HuH-7 (cell line): ENCODE measurements around the gene ZNF653.
"Not testable (repeated sequence)": the region's sequence is repeated elsewhere in the genome, so short reads cannot be mapped to it uniquely, and the experiment has no call there.

Source experiments
- DNase-seq: peaks from one replicate; pipeline ENCODE4 v3.0.0; 2011; ENCODE audit warnings: low spot score

The ZNF653 gene

DNA sequence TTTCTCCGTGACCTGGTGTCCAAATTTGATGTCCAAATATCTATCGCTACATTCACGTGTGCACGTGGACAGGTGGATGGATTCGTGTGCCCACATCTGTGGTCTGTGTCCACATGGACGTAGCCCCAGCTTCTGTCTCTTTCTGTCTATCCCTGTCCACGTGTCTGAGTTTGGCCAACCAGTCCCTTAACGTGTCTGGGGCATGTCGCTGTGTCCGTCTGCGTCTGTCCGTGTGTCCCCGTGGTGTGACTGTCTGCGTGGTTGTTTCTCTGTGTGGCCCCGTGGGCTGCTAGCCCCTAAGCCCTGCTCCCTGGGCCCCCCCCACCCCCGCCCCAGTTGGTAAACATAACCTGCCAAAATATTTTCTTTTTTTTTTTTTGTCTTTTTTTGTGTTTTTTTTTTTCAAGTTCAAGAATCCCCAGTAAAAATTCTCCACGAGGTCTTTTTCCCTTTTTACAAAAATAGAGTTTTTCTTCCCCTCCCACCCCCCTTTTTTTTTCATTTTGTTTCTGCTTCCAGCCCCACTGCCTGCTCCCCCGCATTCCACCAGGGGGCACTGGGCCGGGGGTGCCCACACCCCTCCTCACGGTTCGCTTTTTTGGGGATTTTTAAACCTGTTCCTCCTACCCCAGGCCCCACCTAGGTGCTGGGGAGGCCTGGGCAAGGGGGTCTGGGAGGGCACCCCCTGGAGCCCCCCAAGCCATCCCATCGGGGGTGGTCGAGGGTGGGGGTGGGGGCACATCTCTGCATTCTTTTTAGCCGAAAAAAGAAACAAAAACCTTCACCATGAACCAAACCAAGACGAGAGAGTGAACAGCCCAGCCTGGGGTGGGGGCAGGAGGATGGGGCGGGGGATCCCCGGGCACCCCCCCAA, 51.9 kb downstream of the ZNF653 start:
- DNase-seq: no peak

DNA sequence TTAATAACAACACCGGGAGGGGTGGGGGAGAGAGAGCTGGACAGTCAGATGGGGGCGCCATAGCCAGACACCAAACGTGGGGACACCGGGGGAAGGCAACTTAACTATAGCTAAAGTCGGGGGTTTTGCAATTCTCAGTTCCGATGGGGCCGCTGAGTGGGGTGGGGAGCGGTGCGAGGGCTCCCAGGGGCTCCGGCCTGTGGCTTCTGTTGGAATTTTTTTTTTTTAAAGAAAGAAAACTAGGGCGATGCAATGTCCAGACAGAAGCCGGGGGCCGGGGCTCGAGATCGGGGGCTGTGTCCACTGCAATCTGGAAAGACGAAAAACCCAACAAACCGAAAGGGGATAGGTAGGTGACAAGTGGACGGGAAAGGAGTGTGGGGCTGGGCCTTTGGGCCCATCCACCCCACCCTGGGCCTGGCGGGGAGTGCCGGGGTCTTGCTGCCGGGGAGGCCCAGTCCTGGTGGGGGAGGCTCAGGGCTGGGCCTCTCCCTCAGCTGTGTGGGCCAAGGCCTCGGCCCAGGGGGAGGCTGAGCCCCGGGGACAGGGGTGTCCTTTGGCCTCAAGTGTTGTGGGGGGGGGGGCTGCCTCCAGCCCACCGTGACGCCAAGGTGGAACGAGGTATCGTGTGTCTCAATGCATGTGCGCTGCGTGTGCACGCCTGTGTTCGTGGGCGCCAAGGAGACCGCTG, 52.9 kb downstream of the ZNF653 start:
- DNase-seq: no peak

DNA sequence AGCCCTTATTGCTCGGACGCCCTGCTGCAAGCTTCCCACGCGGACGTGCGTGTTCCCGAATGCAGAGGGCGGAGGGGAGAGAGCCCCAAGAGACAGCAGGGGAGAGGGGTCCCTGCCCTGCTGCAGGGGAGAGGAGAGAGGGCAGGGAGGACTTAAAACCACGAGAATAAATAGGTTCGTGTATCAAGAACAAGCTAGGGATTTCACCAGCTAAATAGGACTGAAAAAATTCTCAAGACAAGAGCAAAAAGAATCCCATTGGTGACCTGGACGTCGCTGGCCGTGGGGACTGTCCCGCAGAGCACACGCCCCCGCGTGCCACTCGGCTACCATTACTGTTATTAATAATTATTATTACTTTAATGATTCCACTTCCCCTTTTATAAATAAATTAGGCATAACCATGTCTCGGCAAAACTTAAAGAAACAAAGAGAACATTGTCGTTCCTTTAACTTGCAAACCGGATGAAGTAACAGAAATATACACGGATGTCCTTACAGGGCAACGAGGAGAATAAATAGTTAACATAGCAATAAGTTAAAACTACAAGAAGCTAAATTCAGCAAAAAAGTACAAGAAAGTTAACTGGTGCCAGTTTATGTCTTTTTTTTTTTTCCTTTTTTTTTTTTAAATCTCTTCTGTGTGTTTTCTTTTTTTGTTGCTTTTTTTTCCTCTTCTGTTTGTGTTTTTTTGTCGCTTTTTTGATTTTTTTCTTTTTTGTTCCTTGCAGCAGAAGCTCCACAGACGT, 53.6 kb downstream of the ZNF653 start:
- no peak for DNase-seq

GRCh38 chr19:11451327-11451870, 54.2 kb downstream of the ZNF653 start:
- DNase-seq: no peak

DNA sequence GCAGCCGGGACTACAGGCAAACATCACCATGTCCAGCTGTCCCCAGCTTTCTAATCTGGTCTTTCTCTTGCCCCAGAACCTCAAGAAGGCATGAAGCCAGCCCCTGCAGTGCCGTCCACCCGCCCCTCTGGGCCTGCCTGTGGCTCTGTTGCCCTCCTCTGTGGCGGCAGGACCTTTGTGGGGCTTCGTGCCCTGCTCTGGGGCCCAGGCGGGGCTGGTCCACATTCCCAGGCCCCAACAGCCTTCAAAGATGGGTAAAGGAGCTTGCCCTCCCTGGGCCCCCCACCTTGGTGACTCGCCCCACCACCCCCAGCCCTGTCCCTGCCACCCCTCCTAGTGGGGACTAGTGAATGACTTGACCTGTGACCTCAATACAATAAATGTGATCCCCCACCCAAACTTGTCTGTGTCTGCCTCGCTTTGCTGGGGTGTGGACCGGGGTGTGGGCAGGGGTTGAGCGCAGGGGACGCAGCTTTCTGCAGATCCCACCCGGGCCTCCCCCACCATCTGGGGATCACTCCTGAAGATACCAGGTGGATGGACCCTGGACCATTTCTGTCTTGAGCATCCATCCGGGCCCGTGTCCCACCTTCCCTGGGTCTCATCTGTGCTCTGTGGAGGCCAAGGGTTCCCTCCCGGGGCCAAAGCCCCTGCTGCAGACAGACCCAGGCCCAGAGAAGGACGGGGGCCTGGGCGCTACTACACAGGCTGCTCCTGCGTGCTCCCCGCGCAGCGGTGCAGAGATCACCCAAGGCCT, 54.9 kb downstream of the ZNF653 start:
- no peak for DNase-seq

- DNase-seq: no peak
Measured at GRCh38 chr19:11448923-11449554, 56.6 kb downstream of the ZNF653 start.

GRCh38 chr19:11448410-11448809, 57.2 kb downstream of the ZNF653 start:
- no peak for DNase-seq

- no peak for DNase-seq
Measured at GRCh38 chr19:11447347-11448262, 58.0 kb downstream of the ZNF653 start.

DNA sequence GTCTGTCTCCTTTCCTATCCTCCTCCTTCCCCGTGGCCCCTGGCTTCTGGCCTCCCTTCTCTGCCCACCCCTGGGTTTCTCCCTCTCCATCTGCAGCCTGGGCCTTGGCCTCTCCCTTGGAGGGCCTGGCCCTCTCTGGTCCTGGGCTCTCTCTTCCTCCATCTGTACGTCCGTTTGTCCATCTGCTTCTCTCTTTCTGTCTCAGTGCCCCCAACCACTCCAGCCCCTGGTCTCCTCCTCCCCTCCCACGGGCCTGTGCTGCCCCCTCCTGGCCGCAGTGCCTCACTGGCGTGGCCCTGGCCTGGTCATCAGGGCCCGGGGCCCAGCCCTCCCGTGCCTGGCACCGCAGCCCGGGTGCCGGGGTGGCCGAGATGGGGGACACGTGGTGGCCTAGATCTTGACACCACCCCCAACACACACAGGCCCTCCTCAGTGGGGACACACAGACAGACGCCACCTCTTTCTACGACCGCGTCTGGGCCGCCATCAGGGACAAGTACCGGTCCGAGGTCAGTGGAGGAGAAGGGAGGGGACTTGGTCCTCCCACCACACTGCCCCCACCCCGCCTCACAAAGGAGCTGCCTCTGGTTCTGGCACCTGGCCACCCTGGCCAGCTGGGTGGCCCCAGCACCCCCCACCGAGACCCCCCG, 58.9 kb downstream of the ZNF653 start:
- peak; percentile 77 for DNase-seq

DNA sequence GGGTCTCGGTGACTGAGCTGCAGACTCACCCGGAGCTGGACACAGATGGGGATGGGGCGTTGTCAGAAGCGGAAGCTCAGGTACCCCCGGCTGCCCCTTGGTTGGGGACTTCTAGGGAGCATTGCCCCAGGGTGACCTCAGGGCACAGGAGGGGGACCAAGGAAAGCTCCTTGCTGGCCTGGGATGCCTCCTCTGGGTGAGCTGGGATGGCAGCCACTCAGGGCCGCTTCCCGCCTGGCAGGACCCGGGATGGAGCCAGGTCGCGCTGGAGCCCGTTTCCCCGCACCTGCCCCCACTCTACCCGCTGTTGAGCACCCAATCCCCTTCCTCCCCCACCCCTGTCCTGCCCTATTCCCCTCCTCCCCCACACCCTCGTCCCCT, 59.4 kb downstream of the ZNF653 start:
- DNase-seq: no peak

- no peak for DNase-seq
Measured at GRCh38 chr19:11445141-11445540, 60.5 kb downstream of the ZNF653 start.

GRCh38 chr19:11444059-11444458, 61.6 kb downstream of the ZNF653 start:
- DNase-seq: no peak

DNA sequence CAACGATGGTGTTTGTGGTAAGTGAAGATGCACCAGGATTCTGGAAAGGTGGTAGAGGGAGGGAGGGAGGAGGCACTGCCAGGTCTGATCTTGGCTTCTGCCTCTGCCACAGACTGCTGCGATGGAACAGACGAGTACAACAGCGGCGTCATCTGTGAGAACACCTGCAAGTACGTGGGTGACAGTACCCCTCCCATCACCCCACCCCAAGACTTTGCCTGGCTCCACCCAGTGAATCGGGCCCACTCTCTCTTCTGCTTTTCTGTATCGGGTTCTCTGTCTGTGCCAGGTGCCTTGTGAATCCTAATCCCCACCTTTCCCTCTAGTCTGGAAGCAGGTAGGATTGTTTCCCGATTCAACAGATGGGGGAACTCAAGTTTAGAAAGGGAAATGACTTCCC, 67.7 kb downstream of the ZNF653 start:
- DNase-seq: no peak

GRCh38 chr19:11435833-11436313, 69.8 kb downstream of the ZNF653 start:
- no peak for DNase-seq

DNA sequence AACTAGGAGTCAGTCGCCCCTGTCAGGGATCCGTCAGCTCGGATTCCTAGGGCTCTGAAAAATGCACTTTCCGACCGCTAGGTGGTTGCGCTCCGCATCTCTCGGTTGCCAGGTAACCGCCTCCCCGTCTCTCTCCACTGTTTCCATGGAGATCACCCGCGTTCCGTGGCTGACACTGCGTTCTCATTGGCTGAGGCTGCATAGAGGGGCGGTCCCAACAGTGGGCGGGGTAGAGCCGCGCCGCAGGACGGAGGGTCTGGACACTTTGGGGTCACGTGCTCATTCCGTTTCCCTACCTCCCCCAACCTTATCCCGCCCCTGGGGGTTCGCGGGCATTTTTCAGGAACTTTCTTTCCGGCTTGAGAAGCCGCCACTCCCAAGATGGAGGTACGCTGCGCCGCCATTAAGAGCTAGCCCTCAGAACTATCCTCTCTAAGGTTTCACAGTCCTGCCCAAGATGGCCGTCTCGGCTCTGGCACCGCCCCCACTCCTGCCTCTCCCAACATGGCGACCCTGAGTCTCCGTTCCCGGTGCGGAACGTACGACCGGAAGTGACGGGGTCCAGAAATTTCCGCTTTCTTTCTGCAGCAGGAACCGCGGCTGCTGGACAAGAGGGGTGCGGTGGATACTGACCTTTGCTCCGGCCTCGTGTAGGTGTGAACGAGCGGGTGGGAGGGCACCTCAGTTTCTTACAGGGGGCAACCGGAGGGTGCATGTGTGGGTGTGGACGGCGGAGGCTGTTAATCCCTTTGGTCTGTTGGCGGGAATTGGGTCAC, 70.4 kb downstream of the ZNF653 start, which contains the start of the genes ODAD3 and PRKCSH:
Gene ODAD3, minus strand, starts transcription at position 65 of the 776 bp plus-strand sequence. CDS start 105 bp downstream, outside the sequence.
Gene PRKCSH, plus strand, starts transcription at position 579 of the 776 bp plus-strand sequence. CDS start 483 bp downstream, outside the sequence.
- peak; percentile 95 for DNase-seq

GRCh38 chr19:11434703-11435056, 71.0 kb downstream of the ZNF653 start:
- no peak for DNase-seq

DNA sequence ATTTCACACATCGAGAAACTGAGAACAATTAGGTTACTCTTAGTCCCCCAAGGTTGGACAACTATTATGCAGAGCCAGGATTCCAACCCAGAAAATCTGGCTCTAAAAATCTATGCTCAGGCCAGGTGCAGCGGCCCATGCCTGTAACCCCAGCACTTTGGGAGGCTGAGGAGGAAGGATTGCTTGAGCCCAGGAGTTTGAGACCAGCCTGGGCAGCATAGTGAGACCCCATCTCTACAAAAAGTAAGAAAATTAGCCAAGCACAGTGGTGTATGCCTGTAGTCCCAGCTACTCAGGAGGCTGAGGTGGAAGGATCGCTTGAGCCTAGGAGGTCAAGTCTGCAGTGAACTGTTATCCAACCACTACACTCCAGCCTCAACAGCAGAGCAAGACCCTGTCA, 72.1 kb downstream of the ZNF653 start:
- not testable (repeated sequence) for DNase-seq
